BJ (cell line): ENCODE measurements around the gene IGFBPL1. TPM values are rescaled to one million over a fixed set of nuclear protein-coding genes. Genes with fewer than 3 reads are reported as not detected.
"Not testable (repeated sequence)": the region's sequence is repeated elsewhere in the genome, so short reads cannot be mapped to it uniquely, and the experiment has no call there.

Source experiments
- CTCF ChIA-PET: fragments of 350-600 bp; formaldehyde crosslinking; extraction: SDS; loops from one replicate; lab custom pipeline; 2021; ENCODE audit warnings: antibody characterized with exemption, inconsistent platforms; lab: Yijun Ruan, JAX
- POLR2A ChIA-PET: fragments of 300-600 bp; sonication (Branson Sonifier 250); formaldehyde crosslinking; extraction: SDS; loops from one replicate; lab custom pipeline; 2021; ENCODE audit warnings: antibody characterized with exemption; lab: Charles Lee
- DNase-seq: peaks from one replicate; pipeline ENCODE4 v3.0.0-alpha.2; 2011; ENCODE audit warnings: low read depth
- H3K27me3 ChIP-seq: 2 replicates; pipeline ENCODE4 v1.6.0; 2011; ENCODE audit warnings: low read length; ENCODE audit not compliant: control insufficient read depth, insufficient read depth
- H3K36me3 ChIP-seq: 2 replicates; pipeline ENCODE4 v1.5.1; 2011; ENCODE audit warnings: low read length; ENCODE audit not compliant: control insufficient read depth, insufficient read depth
- H3K4me3 ChIP-seq: 2 replicates; pipeline ENCODE4 v1.5.1; 2011; ENCODE audit warnings: low read depth, mild to moderate bottlenecking, control low read depth, low read length
- CTCF ChIP-seq: IDR thresholded peaks from 2 replicates; pipeline ENCODE4 v1.5.1; 2011; ENCODE audit warnings: low read depth, mild to moderate bottlenecking, control low read depth, inconsistent platforms, low read length, moderate library complexity; ENCODE audit not compliant: insufficient read depth
- polyA minus RNA-seq: library from RNA; depleted of rRNA, polyadenylated mRNA; stranded (reverse); fragments of >200 nt; gene quantifications from 2 replicates; pipeline ENCODE4 v1.2.3, GENCODE V29; 2011; rRNA and poly(A)+ RNA removed
- polyA plus RNA-seq: library from polyadenylated mRNA; depleted of rRNA; stranded (reverse); fragments of >200 nt; gene quantifications from 2 replicates; pipeline ENCODE4 v1.2.3, GENCODE V29; 2011; rRNA removed

IGFBPL1 gene, protein sequence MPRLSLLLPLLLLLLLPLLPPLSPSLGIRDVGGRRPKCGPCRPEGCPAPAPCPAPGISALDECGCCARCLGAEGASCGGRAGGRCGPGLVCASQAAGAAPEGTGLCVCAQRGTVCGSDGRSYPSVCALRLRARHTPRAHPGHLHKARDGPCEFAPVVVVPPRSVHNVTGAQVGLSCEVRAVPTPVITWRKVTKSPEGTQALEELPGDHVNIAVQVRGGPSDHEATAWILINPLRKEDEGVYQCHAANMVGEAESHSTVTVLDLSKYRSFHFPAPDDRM
- polyA plus RNA-seq (0.37 and 0.69 TPM in 2 replicates), polyA minus RNA-seq (0.26 and 1.8 TPM in 2 replicates)

GRCh38 chr9:38423973-38424843, at the start of gene IGFBPL1:
Gene IGFBPL1 (minus strand): TSS chr9:38424454. CDS start chr9:38424424, 30 bp downstream.
- peaks cover 11% of the 10 kb centered on the region for H3K27me3 ChIP-seq
- peak within 1 kb of the TSS; percentile 35 for H3K4me3 ChIP-seq
- ChIA-PET CTCF (interaction anchor here (5.8 kb wide), 1 partner anchor 8 kb away, joined by 31 read pairs; no protein-coding TSS in a partner anchor), POLR2A (no interaction called here)
- TF ChIP-seq CTCF = no peak
- no peaks in the 10 kb centered on the region for H3K36me3 ChIP-seq
- no peak for DNase-seq

GRCh38 chr9:38472583-38473249, 48.5 kb upstream of the IGFBPL1 start:
- H3K4me3 ChIP-seq, H3K36me3 ChIP-seq, H3K27me3 ChIP-seq, POLR2A ChIA-PET, DNase-seq, CTCF ChIA-PET: not testable (repeated sequence)

DNA sequence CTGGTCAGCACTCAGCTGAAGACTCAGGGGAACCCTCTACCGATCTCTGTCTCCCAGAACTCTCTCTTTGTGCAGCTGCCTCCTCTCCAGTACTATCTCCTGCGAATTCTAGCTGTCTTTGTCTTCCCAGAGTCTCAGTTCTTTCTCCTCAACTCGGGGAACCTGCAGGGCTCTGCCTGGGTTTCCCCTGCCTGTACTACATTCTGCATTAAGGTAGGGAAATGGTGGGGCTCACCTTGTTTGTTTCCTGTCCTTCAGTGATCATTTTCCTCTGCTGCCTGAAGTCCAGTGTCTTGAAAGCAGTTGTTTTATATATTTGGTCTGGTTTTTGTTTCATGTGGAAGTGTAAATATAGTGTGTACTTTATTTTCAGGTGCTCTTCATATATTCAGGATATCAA, 43.1 kb upstream of the IGFBPL1 start:
- ChIA-PET CTCF (interaction anchor here (0.6 to 1.6 kb wide), 4 partner anchors 11 to 592 kb away, joined by 3 to 6 read pairs (median 4); no protein-coding TSS in a partner anchor), POLR2A (no interaction called here)
- H3K4me3 ChIP-seq = no peak overlapping the region
- H3K27me3 ChIP-seq = no peaks in the 10 kb centered on the region
- H3K36me3 ChIP-seq = no peaks in the 10 kb centered on the region
- TF ChIP-seq CTCF = no peak
- DNase-seq = no peak

- DNase-seq = no peak
- no peak for TF ChIP-seq CTCF
- Histone ChIP-seq H3K27me3 (no peaks in the 10 kb centered on the region), H3K36me3 (no peaks in the 10 kb centered on the region), H3K4me3 (no peak overlapping the region)
- ChIA-PET CTCF (interaction anchor here (1.3 kb wide), 1 partner anchor 20 kb away, joined by 5 read pairs; no protein-coding TSS in a partner anchor), POLR2A (no interaction called here)
These were observed 29.6 kb upstream of the IGFBPL1 start for GRCh38 chr9:38453835-38454234.

- ChIA-PET POLR2A (interaction anchor here (0.6 kb wide), 1 partner anchor 47 kb away, joined by 5 read pairs; no protein-coding TSS in a partner anchor), CTCF (interaction anchor here (1.1 kb wide), 1 partner anchor 8 kb away, joined by 3 read pairs; no protein-coding TSS in a partner anchor)
- no peak overlapping the region for H3K4me3 ChIP-seq
- H3K27me3 ChIP-seq = no peaks in the 10 kb centered on the region
- DNase-seq = no peak
- no peaks in the 10 kb centered on the region for H3K36me3 ChIP-seq
- TF ChIP-seq CTCF = no peak
These were observed 26.9 kb upstream of the IGFBPL1 start for GRCh38 chr9:38451162-38451561.
